NCI-H526 (cell line): Measurements from ENCODE around the gene ZNF780A.
"Not testable (repeated sequence)": the region's sequence is repeated elsewhere in the genome, so short reads cannot be mapped to it uniquely, and the experiment has no call there.

Experiments
- DNase-seq, 2 experiments: peaks; one replicate each; lab custom pipeline; 2025; lab: John Stamatoyannopoulos, UW

The ZNF780A gene

DNA sequence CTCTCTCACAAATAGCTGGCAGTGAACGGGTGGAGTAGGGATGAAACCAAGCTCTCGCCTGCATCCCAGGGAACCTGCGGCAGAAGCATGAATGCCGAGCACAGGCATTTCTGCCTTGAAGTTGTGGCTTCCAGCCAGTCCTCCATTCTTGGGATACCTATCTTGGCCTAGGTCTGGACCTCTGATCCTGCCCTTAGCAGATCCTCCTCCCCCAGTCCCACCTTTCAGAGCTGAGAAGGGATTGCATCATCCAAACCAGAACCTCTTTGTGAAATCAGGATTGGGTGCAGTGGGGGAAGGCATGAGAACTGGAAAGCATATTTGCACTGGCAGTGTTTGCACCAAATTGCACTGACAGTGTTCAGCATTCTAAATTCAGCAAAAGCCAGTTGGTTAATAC lies 5.8 kb downstream of the ZNF780A start:
- no peak for DNase-seq

DNA sequence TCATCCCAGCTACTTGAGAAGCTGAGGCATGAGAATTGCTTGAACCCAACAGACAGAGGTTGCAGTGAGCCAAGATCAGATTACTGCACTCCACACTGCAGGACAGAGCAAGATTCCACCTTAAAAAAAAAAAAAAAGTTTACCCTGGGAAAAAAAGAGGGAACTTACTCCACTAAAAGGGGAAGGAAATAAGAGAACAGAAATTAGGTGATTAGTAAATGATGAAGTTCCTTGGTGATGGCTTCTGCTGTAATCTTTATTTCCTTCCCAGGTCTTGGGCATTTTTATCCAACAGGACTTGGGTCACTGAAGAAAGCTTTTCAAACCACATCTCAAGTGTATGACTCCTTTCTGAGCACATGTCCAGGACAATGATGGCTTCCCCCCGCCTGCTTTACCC lies 9.3 kb downstream of the ZNF780A start:
- DNase-seq = no peak

DNA sequence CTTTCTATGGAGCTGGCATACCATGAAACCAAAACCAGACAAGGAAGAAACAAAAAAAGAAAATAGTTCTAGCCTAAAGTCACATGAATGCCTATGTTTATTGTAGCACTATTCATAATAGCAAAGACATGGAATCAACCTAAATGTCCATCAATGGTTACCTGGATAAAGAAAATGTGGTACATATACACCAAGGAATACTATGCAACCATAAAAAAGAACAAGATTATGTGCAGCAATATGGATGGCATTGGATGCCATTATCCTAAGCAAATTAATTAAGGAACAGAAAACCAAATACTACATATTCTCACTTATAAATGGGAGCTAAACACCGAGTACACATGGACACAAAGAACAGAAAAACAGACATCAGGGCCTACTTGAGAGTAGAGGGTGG lies 10.5 kb downstream of the ZNF780A start:
- DNase-seq = no peak

DNA sequence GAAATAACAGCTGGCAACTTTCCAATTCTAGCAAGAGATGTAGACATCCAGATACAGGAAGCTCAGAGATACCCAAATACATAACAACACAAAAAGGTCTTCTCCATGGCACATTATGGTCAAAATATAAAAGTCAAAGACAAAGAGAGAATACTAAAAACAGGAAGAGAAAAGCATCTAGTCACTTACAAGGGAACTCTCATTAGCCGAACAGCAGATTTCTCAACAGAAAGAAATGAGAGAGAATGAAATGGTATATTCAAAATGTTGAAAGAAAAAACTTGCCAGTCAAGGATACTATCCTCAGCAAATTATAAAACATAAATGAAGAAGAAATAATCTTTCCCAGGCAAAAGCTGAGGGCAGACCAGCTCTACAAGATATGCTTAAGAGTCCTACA lies 12.4 kb downstream of the ZNF780A start:
- no peak for DNase-seq

DNA sequence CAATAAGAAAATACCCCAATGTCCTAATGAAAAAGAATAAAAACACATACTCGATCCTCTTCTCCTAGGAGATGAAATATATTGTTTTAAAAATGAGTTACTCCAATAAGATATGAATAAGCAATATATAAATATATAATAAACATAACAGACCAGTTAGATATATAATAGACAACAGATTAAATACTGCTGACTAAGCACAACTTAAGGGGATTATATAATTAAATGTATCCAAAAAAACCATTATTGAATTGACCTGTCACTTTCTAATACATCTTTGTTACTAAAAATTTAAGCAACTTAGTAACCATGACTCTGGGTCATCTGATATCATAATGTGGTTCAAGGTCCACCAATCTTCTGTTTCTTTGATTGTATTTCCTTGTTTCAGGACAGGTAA lies 20.7 kb downstream of the ZNF780A start:
- DNase-seq = no peak

DNA sequence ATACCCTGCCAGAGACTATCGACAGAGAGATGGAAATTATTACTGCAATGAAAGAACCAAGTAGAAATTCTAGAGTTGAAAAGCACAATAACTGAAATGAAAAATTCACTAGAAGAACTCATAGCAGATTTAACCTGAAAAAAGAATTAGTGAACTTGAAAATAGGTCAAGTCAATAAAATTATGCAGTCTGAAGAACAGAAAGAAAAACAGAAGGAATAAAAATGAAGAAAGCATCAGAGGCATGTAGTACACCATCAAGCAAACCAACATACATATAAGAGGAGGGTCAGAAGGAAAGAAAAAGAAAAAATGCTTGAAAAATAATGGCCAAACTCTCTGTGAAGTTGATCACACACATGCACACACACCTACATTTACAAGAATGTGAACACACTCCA lies 31.1 kb downstream of the ZNF780A start:
- no peak for DNase-seq

DNA sequence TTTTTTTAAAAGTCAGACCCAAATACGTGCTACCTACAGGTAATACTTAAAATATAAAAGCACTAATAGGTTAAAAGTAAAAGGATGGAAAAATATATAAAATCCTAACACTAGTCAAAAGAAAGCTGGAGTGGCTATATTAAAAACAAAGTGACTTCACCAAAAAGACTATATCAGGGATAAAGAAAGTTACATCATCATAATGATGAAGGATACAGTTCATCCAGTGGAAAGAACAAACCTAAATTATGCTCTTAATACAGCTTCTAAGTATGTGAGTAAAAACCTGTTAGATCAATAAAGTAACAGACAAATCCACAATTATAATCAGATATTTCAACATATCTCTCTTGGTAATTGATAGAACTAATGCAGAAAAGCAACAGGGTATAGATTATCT lies 33.6 kb downstream of the ZNF780A start:
- no peak for DNase-seq

DNA sequence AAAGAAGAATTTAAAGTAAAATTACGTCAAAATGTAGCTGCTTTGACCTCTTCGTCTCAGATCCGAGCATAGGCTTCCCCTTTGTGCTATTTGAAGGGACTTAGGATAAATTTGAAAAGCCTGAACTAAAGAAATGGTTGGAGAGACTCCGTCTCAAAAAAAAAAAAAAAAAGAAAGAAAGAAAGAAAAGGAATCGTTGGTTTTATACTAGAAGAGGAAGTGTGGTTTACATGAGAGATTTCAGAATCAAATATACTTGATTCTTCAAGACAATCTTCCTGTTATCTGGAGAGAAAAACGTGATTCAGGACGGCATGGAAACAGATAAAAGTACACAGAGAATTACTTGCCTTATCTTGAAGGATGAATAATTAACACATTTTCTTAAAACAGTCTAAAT lies 34.2 kb downstream of the ZNF780A start:
- no peak for DNase-seq

DNA sequence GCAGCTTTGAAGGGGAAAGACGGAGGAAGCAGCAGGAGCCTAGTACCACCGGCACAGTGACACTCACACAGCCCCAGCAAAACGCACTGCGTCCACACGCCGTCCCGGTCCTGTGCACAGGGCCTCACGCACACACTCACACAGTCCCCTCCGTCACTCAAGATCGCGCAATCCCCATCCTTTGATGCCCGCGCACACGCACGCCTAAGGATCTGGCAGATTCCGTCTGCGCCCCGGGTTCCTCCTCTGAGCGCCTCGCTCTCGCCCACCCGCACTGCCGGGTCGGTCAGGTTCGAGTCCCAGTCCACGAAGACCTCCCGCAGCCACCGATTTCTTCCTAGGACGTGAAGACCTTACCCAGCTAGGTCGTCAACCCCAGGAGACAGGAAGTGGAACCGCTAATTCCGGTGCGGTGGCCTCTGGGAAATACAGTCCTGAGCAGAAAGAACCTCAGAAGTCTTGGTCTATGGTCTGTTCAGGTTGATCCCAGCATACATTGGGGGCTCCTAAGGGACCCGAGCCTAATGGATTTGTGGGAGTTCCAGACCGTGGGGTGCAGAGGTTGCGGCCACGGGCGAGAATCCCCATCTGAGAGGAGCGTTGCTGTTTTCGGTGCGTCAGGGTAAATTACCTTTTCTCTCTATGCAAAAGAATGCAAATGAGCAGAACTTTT lies 34.8 kb downstream of the ZNF780A start, which contains the start of gene ZNF780B:
Gene ZNF780B, minus strand, starts transcription at position 400 of the 673 bp plus-strand sequence. CDS start 5,899 bp downstream, outside the sequence.
- peak; percentile 81 to 88 for DNase-seq

DNA sequence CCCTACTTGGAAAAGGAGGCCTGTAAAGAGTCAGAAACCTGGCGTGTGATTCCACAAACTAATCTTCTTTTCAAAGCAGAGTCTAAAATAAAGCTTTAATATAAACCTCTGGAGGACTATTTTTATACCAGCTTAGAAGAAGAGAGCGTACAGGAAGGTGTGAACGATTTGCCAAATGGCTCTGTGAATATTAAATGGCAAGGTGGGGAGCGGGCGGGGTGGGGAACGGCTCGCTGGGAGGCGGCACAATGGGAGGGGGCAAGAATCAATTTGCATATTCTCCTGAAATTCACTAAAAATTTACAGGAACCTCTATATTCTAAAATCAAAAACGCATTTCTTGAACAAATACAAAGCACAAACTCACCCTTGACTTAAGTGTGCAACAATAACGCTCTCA lies 35.7 kb downstream of the ZNF780A start:
- no peak for DNase-seq

DNA sequence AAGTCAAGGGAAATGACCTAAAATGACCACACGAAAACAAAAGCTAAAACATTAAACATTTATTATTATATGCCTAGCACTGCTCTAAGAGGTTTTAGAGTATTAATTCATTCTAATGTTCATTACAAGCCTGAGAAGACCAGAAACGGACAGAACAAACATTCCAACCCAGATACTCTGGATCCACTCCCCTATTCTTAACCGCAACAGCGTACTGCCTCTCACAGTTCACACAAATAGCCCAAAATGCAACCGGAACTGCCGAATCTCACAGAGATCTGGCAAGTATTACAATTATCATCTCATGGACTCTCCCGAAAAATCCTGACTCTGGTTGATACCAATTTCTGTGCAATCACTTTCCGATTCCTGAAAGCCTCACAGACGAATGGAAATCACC lies 36.1 kb downstream of the ZNF780A start:
- DNase-seq = no peak

DNA sequence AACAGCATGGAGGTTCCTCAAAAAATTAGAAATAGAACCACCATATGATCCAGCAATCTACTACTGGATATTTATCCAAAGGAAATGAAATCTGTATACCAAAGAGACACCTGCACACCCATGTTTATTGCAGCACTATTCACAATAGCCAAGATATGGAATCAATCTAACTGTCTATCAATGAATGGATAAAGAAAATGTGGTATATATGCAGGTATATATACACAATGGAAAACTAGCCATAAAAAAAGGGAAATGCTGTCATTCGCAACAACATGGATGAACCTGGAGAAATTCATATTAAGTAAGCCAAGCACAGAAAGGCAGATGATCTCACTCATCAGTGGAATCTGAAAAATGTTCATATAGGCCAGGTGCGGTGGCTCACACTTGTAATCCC lies 37.3 kb downstream of the ZNF780A start:
- no peak for DNase-seq

DNA sequence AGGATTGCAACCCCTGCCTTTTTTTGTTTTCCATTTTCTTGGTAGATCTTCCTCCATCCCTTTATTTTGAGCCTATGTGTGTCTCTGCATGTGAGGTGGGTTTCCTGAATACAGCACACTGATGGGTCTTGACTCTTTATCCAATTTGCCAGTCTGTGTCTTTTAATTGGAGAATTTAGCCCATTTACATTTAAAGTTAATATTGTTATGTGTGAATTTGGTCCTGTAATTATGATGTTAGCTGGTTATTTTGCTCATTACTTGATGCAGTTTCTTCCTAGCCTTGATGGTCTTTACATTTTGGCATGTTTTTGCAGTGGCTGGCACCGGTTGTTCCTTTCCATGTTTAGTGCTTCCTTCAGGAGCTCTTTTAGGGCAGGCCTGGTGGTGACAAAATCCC lies 49.0 kb downstream of the ZNF780A start:
- DNase-seq = not testable (repeated sequence)

DNA sequence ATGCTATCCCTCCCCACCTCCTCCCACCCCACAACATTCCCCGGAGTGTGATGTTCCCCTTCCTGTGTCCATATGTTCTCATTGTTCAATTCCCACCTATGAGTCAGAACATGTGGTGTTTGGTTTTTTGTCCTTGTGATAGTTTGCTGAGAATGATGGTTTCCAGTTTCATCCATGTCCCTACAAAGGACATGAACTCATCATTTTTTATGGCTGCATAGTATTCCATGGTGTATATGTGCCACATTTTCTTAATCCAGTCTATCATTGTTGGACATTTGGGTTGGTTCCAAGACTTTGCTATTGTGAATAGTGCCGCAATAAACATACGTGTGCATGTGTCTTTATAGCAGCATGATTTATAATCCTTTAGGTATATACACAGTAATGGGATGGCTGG lies 52.7 kb downstream of the ZNF780A start:
- DNase-seq = not testable (repeated sequence)

DNA sequence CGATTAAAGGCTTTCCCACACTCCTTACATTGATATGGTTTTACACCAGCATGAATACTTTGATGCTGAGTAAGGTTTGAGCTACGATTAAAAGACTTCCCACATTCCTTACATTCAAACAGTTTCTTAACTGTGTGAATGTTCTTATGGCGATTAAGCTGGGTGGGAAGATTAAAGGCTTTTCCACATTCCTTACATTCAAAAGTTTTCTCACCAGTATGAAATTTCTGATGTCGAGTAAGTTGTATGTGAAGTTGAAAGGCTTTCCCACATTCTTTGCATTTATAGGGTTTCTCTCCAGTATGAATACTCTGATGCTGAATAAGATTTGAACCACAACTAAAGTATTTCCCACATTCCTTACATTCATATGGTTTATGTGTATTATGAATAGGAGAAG lies 54.7 kb downstream of the ZNF780A start:
- no peak for DNase-seq

DNA sequence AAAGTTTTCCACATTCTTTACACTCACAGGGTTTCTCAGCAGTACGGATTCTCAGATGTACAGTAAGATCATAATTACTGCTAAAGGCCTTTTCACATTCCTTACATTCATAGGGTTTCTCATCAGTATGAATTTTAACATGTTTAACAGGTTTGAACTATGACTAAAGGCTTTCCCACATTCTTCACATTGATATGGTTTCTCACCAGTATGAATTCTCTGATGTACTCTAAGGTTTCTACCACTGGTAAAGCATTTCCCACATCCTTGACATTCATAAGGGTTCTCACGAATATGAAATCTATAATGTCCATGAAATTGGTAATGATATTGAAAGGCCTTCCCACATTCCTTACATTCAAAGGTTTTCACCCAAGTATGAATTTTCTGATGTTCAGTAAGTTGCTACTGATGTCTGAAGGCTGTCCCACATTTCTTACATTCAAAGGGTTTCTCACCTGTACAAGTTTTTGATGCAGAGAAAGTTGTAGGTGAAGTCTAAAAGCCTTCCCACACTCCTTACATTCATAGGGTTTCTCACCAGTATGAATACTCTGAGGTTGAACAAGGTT lies 56.7 kb downstream of the ZNF780A start:
- DNase-seq = no peak

DNA sequence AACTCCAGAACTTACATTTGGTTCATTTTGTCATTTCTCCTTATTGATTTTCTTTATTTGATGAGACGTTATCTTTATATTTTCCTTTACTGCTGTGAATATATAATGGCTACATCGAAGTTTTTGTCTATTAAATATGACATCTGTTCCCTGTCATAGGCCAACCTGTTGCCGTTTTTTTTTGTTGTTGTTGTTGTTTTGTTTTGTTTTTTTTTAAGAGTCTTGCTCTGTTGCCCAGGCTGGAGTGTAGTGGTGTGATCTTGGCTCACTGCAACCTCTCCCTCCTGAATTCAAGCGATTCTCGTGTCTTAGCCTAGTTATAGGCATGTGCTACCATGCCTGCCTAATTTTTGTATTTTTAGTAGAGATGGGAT lies 64.2 kb downstream of the ZNF780A start:
- DNase-seq = no peak

DNA sequence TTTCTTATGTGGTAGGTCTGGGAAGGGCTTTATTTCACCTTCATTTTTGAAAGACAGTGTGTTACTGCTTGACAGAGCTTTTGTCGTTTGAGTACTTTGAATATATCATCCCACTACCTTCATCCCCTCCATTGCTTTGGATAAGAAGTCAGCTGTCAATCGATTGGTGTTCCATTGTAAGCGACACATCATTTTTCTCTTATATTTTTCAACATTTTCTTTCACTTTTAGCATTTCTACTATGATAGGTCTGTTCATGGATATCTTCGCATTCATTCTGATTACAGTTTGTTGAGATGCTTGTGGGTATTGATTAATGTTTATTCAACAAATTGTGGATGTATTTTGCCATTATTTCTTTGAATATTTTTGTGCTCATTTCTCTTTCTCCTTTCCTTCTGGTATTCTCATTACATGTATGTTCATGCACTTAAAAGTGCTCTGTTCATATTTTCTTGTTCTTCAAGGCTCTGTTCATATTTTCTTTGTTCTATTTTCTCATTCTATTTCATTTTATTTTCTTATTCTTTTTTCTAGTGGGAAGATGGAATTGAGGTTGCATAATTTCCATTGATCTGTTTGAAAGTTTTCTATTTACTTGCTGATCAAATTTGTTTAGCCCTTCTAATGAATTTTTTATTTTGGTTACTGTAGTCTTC lies 64.7 kb downstream of the ZNF780A start:
- no peak for DNase-seq

DNA sequence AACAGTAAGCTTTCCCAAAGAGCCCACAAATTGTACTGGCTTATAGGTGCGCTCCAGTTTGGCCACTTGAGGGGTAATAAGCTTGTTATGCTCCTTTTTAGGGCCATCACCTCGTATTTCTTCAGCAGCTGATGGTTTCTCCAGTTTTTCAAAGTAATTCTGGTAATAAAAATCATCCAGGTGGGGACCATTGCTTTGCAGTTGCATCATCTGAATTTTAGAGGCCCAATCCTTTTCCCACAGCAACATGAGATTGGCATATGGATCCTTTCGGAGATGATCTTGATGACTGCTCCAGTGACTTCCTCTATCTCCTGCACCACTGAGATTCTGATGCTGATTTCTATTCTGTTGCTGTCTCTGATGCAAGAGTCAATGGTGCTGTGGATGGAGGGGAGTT lies 66.8 kb downstream of the ZNF780A start:
- no peak for DNase-seq
